Central memory CD8-positive, alpha-beta T cell (primary cell): ENCODE results near the gene SLC22A3.

ENCODE experiments used
- ATAC-seq: fragments of 150-1000 bp; cut with Tn5 transposase; replicated peaks from 2 replicates; pipeline ENCODE4 v1.10.0; 2022; ENCODE audit warnings: mild to moderate bottlenecking, moderate FRiP score, moderate number of reproducible peaks; ENCODE audit not compliant: poor library complexity, severe bottlenecking; ENCODE audit errors: extremely low read depth
- DNase-seq, 2 donors: peaks; one replicate each; pipeline ENCODE4 v3.0.0; 2021; ENCODE audit warnings: low spot score in 2 of 2
- H3K27ac Mint-ChIP-seq: one replicate; pipeline ENCODE4 v1.8.0; 2022; ENCODE audit warnings: low read depth, mild to moderate bottlenecking, moderate library complexity, mixed read lengths
- H3K27me3 Mint-ChIP-seq: one replicate; pipeline ENCODE4 v1.8.0; 2022; ENCODE audit warnings: mixed read lengths
- H3K36me3 Mint-ChIP-seq: one replicate; pipeline ENCODE4 v1.8.0; 2022; ENCODE audit warnings: mild to moderate bottlenecking, moderate library complexity, mixed read lengths; ENCODE audit not compliant: insufficient read depth
- H3K4me1 Mint-ChIP-seq: one replicate; pipeline ENCODE4 v1.8.0; 2022; ENCODE audit warnings: mixed read lengths
- H3K4me3 Mint-ChIP-seq: one replicate; pipeline ENCODE4 v1.8.0; 2022; ENCODE audit warnings: mild to moderate bottlenecking, moderate library complexity, mixed read lengths
- H3K9me3 Mint-ChIP-seq: one replicate; pipeline ENCODE4 v1.8.0; 2022; ENCODE audit warnings: mixed read lengths

SLC22A3 gene

DNA sequence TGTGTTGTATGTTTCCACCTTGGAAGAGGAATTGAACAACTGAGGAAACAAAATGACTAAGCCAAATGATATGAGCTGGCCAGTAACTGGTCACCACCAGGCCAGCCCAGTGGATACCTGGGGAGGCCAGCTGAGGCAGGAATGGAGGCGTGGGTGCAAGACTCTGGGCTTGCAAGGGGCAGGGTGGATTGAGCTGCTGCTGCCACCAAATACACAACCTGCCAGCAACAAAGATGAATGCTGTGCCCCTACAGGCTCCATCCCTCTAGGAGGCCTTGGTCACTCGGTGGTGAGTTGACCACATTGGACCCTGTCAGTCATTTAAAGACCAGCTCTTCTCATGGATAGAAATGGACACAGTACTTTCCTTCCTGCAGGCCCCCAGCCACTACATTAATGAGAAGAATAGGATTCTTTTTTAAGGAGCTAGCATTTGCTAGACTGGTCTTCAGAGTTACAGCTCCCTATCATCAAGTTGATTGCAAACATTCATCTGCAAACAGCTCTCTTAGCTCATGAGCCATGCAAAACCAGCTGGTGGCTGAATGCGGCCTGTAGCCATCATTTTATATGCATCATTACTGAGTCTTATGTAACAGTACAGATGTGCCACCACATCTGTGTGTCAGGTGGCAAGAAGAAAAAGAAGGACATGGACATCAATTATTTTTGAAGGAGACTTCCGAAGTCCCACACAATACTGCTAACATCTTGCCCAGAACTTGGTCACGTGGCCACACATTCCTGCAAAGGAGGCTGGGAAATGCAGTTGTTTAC is 26.3 kb upstream of the SLC22A3 start:
- H3K4me3 Mint-ChIP-seq, result no peak overlapping the region
- ATAC-seq (no peak), DNase-seq (no peak)
- peaks cover 28% of the 10 kb centered on the region for H3K27me3 Mint-ChIP-seq
- H3K4me1 Mint-ChIP-seq, result no peaks in the 10 kb centered on the region
- H3K27ac Mint-ChIP-seq, result no peak overlapping the region
- H3K36me3 Mint-ChIP-seq, result no peaks in the 10 kb centered on the region
- H3K9me3 Mint-ChIP-seq, result peaks cover 5% of the 10 kb centered on the region

DNA sequence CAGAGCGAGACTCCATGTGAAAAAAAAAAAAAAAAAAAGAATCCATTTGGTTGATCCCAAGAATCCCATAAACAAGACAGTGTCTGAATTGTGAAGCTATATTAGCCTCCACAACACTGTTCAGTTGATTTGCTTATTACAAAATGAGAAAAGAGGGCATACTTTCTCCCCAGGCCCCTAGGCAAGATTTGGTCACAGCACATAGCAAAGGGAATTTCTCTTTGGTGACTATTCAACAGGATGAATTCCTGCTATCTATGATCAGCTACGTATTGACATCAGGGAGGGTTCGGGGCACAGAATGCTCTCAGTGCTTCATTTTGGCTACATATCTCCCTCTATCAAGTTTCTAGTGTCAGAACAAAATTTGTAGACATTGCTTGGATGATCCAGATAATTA is 20.2 kb upstream of the SLC22A3 start:
- no peak overlapping the region for H3K4me3 Mint-ChIP-seq
- peaks cover 50% of the 10 kb centered on the region for H3K27me3 Mint-ChIP-seq
- H3K36me3 Mint-ChIP-seq, result no peaks in the 10 kb centered on the region

GRCh38 chr6:160328447-160328846 is 19.7 kb upstream of the SLC22A3 start:
- no peak for ATAC-seq
- Mint-ChIP-seq H3K4me1 (no peaks in the 10 kb centered on the region), H3K9me3 (no peaks in the 10 kb centered on the region), H3K27ac (no peak overlapping the region), H3K27me3 (peaks cover 54% of the 10 kb centered on the region), H3K4me3 (no peak overlapping the region), H3K36me3 (no peaks in the 10 kb centered on the region)
- no peak for DNase-seq

More for the DNA sequence above, 20.2 kb upstream of the SLC22A3 start:
- no peaks in the 10 kb centered on the region for H3K9me3 Mint-ChIP-seq
- no peak overlapping the region for H3K27ac Mint-ChIP-seq
- H3K4me1 Mint-ChIP-seq, result no peaks in the 10 kb centered on the region
- DNase-seq, result no peak
- ATAC-seq, result no peak

DNA sequence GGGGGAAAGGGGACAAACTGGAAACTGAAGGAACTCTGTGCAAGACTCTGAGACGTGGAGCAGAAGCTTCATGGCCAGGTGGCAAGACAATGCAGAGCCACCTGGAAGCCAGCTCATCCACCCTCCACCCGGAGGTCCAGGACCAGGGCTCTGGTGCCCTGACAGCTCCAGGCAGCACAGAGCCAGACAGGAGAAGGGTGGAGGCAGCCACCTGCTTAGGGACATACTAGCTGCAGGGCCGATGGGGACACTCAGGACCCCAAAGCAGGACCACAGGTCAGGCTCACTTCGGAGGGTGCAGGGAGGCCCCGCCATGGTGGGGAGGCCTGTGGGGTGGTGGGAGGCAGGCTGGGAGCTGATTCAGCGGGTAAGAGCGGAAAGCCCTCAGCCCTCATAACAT is 19.0 kb upstream of the SLC22A3 start:
- no peak overlapping the region for H3K4me3 Mint-ChIP-seq
- no peak for ATAC-seq
- H3K4me1 Mint-ChIP-seq, result no peaks in the 10 kb centered on the region
- H3K27me3 Mint-ChIP-seq, result peaks cover 62% of the 10 kb centered on the region
- no peaks in the 10 kb centered on the region for H3K9me3 Mint-ChIP-seq
- H3K27ac Mint-ChIP-seq, result no peak overlapping the region
- DNase-seq, result no peak
- H3K36me3 Mint-ChIP-seq, result peaks cover 1% of the 10 kb centered on the region

DNA sequence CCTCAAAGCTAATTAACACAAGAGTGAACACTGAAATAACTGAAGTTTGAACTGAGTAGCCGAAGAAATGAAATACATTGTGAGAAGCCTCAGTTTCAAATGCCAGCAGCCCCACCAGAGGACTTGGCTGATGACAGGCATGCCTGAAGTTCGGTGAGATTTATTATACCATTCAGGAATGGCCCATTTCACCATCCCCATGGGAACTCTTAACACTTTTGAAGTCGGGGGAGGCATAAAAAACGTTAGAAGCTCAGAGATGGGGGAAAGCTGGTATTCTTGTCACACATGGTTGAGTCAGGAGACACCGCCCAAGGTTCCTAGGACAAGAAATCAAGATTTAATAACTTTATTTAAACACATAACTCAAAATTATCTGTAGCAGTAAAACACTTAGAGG is 17.6 kb upstream of the SLC22A3 start:
- H3K4me3 Mint-ChIP-seq, result no peak overlapping the region
- ATAC-seq (no peak), DNase-seq (no peak)
- H3K36me3 Mint-ChIP-seq, result peaks cover 2% of the 10 kb centered on the region
- H3K27ac Mint-ChIP-seq, result no peak overlapping the region
- no peaks in the 10 kb centered on the region for H3K4me1 Mint-ChIP-seq
- peaks cover 61% of the 10 kb centered on the region for H3K27me3 Mint-ChIP-seq
- H3K9me3 Mint-ChIP-seq, result no peaks in the 10 kb centered on the region

DNA sequence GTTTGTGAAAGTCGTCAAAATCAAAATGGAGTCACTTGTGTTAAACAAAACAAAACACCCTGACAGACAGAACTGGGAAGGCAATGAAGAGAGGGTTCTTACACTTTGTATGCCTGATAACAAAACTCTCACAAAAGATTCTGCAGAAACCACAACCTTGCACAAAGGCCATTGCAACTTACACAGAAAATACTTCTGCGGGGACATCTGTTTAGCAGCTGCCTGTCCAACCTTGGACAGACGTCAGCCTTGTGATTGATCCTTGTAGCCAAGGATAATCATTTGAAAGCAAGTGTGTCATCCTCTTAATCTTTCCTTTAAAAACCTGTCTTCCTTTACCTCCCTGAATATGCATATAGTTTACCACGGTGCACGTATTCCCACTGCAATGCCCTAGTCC is 17.0 kb upstream of the SLC22A3 start:
- Mint-ChIP-seq H3K4me3 (no peak overlapping the region), H3K27me3 (peaks cover 61% of the 10 kb centered on the region), H3K36me3 (peaks cover 2% of the 10 kb centered on the region), H3K27ac (no peak overlapping the region), H3K4me1 (no peaks in the 10 kb centered on the region), H3K9me3 (no peaks in the 10 kb centered on the region)
- no peak for ATAC-seq
- no peak for DNase-seq

DNA sequence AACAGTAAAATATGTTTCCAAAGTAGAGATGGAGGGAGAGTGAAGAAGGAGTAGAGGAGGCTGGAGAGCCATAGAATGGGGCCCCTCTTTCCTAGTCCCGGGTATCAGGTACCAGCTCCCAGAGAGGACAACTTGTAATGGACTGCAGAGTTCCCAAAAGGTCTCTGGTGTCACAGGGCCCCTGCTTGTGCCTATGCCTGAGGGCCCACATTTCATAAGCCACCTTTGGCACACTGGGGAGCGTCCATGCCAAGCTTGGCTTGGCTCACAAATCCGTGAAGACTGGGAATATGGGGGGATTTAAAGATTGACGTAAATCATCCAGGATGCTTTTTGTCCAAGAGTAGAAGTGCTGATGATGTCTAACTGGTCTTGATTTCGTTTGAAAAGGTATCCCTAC is 16.4 kb upstream of the SLC22A3 start:
- no peak for DNase-seq
- no peak for ATAC-seq
- H3K4me1 Mint-ChIP-seq, result no peaks in the 10 kb centered on the region
- no peak overlapping the region for H3K4me3 Mint-ChIP-seq
- H3K27ac Mint-ChIP-seq, result no peak overlapping the region
- H3K36me3 Mint-ChIP-seq, result peaks cover 2% of the 10 kb centered on the region
- no peaks in the 10 kb centered on the region for H3K9me3 Mint-ChIP-seq
- H3K27me3 Mint-ChIP-seq, result peaks cover 64% of the 10 kb centered on the region

DNA sequence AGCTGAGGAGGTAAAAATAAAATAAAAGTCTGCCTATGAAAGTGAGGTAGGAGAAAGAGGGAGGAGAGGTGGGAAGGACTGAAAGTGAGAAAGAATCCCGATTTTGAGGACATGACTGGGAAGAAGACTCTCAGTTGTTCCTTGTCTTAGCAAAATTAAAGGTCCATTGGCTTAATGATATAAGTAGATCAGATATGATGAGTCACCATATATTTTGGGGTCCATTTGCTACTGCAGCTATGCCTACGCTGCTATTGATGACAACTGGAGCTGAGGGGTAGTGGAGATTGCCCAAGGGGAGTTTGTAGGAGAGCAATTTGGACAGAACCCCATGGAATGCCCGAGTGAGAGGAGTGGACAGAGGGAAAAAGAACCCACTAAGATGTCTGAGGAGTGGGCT is 15.1 kb upstream of the SLC22A3 start:
- Mint-ChIP-seq H3K36me3 (peaks cover 2% of the 10 kb centered on the region), H3K4me1 (no peaks in the 10 kb centered on the region), H3K27me3 (peaks cover 77% of the 10 kb centered on the region), H3K27ac (no peak overlapping the region), H3K4me3 (no peak overlapping the region), H3K9me3 (no peaks in the 10 kb centered on the region)
- ATAC-seq, result no peak
- DNase-seq, result no peak

GRCh38 chr6:160333841-160334240 is 14.3 kb upstream of the SLC22A3 start:
- H3K4me3 Mint-ChIP-seq, result no peak overlapping the region
- no peaks in the 10 kb centered on the region for H3K4me1 Mint-ChIP-seq
- H3K27ac Mint-ChIP-seq, result no peak overlapping the region
- DNase-seq (no peak), ATAC-seq (no peak)
- H3K9me3 Mint-ChIP-seq, result no peaks in the 10 kb centered on the region
- peaks cover 76% of the 10 kb centered on the region for H3K27me3 Mint-ChIP-seq
- peaks cover 2% of the 10 kb centered on the region for H3K36me3 Mint-ChIP-seq

DNA sequence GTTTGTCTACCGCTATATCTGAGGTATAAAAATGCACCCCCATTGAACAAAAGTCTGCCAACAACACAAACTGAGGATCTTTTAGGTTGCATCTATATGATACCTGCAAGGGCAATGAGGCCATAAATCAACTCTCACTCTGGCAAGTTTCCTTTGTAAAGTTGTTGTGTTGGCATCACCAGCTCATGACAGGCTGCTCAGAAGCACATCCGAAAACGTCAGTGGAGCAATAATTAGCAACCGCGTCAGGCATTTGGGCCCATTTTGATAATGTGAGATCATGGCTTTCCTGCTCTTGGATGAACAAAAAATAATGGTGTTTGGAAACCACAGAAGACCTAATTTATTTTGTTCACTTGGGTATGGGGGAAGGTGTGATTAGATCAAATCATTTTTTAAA is 12.0 kb upstream of the SLC22A3 start:
- DNase-seq (no peak), ATAC-seq (no peak)
- Mint-ChIP-seq H3K4me1 (no peaks in the 10 kb centered on the region), H3K27ac (no peak overlapping the region), H3K27me3 (peaks cover 58% of the 10 kb centered on the region), H3K9me3 (no peaks in the 10 kb centered on the region), H3K36me3 (peaks cover 2% of the 10 kb centered on the region), H3K4me3 (no peak overlapping the region)

DNA sequence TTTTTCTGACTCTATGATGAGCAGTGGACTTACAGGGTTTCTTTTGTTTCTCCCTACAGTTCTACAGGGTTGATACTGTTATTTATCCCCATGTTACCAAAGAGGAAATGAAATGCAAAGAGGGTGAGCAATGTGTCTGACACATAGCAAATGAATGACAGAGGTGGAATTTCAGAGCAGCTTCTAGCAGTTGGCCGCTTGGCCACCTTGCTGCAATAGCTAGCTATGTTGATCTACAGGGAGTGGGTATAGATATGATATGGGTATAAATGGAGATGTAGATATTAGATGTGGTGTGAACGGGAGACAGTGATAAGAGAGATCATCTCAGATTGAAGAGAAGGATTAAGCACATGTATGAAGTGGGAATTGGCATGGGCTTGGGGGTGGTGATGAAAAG is 10.9 kb upstream of the SLC22A3 start:
- Mint-ChIP-seq H3K4me3 (no peak overlapping the region), H3K4me1 (no peaks in the 10 kb centered on the region), H3K9me3 (no peaks in the 10 kb centered on the region), H3K27me3 (peaks cover 47% of the 10 kb centered on the region), H3K27ac (no peak overlapping the region), H3K36me3 (peaks cover 2% of the 10 kb centered on the region)
- DNase-seq (no peak), ATAC-seq (no peak)

- no peak for DNase-seq
- H3K4me1 Mint-ChIP-seq, result no peaks in the 10 kb centered on the region
- H3K27me3 Mint-ChIP-seq, result peaks cover 40% of the 10 kb centered on the region
- no peak overlapping the region for H3K4me3 Mint-ChIP-seq
- no peak overlapping the region for H3K27ac Mint-ChIP-seq
- H3K36me3 Mint-ChIP-seq, result peaks cover 2% of the 10 kb centered on the region
- H3K9me3 Mint-ChIP-seq, result no peaks in the 10 kb centered on the region
- no peak for ATAC-seq
These were observed 10.2 kb upstream of the SLC22A3 start for GRCh38 chr6:160337991-160338390.

DNA sequence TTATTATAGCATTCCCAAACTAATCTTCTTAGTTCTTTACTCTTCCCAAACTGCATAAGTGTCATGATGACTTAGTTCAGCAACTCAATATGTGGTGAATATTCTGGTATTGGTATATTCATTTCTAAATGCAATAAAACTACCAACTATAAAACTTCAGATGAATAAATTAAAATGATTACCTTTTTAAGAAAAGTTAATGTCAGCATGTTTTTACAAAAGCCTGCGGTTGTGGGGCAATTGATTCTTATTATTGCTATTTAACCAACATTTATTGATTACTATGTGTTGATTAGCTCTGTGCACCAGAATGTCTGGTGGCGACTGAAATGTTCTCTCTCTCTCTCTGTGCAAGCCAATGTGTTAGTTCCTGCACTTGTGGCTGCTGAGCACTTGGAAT is 5.0 kb upstream of the SLC22A3 start:
- no peak for DNase-seq
- H3K4me3 Mint-ChIP-seq, result no peak overlapping the region
- no peaks in the 10 kb centered on the region for H3K9me3 Mint-ChIP-seq
- no peak for ATAC-seq
- no peaks in the 10 kb centered on the region for H3K4me1 Mint-ChIP-seq
- no peak overlapping the region for H3K27ac Mint-ChIP-seq
- no peaks in the 10 kb centered on the region for H3K36me3 Mint-ChIP-seq
- H3K27me3 Mint-ChIP-seq, result peaks cover 48% of the 10 kb centered on the region
